HG03460 (cell line): ENCODE results near the gene STX4.

Experiments used
- ATAC-seq: cut with Tn5 transposase; IDR thresholded peaks from one replicate; pipeline ENCODE4 v1.9.1; 2021; ENCODE audit not compliant: unreplicated experiment

The STX4 gene

GRCh38 chr16:31082368-31083045 is 49.1 kb downstream of the STX4 start:
- no peak for ATAC-seq

- ATAC-seq = no peak
Observed at GRCh38 chr16:31083081-31083480, 49.7 kb downstream of the STX4 start.

- no peak for ATAC-seq
Observed at GRCh38 chr16:31083556-31083955, 50.2 kb downstream of the STX4 start.

- ATAC-seq = no peak
Observed at GRCh38 chr16:31083981-31084380, 50.6 kb downstream of the STX4 start.

- ATAC-seq = no peak
Observed at GRCh38 chr16:31084584-31085302, 51.4 kb downstream of the STX4 start.

GRCh38 chr16:31085411-31085810 is 52.1 kb downstream of the STX4 start:
- ATAC-seq = no peak

- no peak for ATAC-seq
Observed at GRCh38 chr16:31085873-31086628, 52.7 kb downstream of the STX4 start.

DNA sequence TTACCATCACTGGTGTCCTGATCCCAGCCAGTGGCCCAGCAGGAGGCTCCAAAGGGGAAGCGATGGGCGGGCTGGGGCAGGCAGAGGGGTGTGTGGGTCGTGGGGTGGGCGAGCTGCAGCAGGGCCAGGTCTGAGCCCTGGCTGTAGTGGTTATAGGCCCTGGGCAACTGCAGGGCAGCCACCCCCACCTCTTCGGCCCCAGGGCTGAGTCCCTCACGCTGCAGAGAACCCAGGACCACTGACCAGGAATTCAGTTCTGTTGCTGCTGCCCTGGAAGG is 53.2 kb downstream of the STX4 start:
- no peak for ATAC-seq

DNA sequence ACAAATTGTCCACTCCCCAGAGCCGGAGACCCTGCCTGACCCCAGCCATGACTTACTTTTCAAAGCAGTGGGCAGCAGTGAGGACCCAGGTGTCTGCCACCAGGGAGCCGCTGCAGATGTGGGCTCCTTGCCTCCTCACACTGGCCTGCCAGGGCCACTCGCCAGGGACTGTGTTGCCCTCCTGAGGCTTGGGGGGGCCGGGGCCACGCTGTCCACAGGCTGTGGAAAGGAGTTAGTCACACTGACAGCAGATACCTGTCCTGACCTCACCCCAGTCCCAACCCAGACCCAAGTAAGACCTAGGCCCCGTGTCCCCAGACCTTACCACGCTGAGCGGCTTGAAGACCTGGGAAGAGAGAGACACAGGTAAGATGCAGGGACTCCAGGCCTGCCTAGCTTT is 54.1 kb downstream of the STX4 start:
- ATAC-seq = no peak

- ATAC-seq = no peak
Observed at GRCh38 chr16:31087971-31088370, 54.6 kb downstream of the STX4 start.

DNA sequence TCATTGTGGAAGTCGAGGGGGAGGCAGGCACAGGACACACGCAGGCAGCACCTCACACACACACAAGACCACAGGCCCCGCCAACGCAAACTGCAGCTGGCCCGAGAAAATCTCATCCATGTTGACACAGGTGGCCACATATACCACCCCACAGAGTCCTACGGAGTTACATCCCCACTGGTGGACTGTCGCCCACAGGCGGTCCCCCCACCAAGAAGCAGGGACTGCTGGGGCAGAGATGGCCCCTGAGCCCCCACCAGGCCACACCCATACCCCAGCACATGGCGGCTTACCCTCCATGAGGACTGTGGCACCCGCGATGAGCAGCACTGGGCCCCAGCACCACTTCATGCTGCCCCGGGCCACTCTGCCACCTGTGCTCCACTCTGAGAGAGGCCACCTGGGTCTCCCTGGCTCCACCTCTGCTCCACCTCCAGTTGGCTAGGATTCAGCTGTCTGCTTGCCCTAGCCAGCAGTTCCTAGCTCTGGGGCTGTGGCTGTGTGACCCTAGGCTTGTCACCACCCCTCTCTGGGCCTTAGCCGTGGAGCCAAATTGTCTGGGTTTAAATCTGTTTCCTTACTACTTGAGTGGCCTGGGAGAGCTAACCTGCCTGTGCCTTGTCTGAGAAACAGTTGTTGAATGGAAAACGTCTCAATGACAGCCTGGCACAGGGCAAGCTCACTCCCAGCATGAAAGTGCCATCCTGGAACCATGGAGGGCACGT is 55.3 kb downstream of the STX4 start, which contains the start of gene PRSS53:
PRSS53 (minus strand) TSS at position 485 of the 725 bp plus-strand sequence; CDS start at position 351, 134 bp downstream.
- no peak for ATAC-seq

DNA sequence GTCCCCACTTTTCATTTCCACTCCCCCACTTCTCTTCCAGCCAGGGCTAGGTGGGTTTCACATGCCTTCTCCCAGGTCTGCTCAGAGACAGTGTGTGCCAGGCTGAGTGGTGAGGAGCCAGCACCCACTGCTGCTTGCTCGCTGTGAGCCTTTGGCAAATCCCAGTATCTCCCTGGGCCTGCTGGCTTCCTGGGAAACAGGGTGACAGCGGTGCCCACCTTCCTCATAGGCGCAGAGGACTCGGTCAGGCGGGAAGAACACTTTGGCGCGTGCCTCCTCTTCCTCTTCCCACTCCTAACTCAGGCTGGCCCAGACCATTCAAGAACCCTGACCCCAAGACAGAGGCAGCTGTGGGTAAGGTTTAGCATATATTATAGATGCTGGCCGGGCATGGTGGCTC is 55.8 kb downstream of the STX4 start:
- ATAC-seq = no peak
